Epithelial cell of proximal tubule (primary cell): ENCODE results near the gene SAMD4A. TPM values are rescaled to one million over a fixed set of nuclear protein-coding genes. Genes with fewer than 3 reads are reported as not detected.

Experiments
- DNase-seq: peaks from one replicate; pipeline ENCODE4 v3.0.0-alpha.2; 2011; ENCODE audit warnings: low read depth
- H3K4me3 ChIP-seq: 2 replicates; pipeline ENCODE4 v1.5.1; 2011; ENCODE audit warnings: low read depth, mild to moderate bottlenecking, low read length
- total RNA-seq: library from RNA; depleted of rRNA; stranded (reverse); fragments of >200 nt; gene quantifications from 2 replicates; pipeline ENCODE4 v1.2.3, GENCODE V29; 2015
- TF ChIP-seq, protein P1 (sequence below): conservative IDR thresholded peaks from 2 replicates; pipeline ENCODE4 v1.5.1; 2012; ENCODE audit warnings: low read depth, mild to moderate bottlenecking, low read length

The SAMD4A gene
- total RNA-seq, 1 donor from 2014 or later, result 18.9 TPM

DNA sequence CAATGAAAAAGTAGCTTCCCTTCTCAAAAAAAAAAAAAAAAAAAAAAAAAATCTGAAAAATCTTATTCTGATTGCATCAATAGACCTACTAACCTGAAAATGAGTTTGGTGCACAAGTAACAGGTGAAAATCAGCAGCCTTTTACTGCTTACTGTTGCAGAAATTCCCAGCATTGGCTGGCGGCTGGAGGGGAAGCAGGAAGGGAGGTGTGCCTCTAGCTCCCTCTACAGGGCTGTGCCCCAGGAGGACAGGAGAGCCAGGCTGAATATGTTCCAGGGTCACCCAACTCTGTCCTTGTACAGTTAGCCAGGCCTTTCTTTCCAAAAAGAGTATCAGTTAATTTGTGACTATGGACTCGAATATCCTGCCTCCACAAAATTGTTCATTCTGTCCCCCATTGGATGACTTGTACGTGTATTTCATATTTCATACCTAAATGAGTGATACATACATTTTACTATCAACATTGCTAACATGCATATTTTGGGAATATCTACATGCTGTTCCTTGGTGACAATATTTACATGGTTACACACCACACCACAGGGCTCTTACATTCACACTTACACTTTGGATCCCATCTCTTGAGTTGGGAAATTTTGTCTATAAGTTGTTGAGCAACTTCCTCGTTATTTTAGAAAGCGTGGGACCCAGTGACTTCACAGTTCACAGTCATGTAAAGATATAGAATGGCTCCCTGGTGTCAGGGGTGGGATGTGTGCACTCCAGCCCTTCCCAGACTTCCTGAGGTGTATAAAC is 124.8 kb downstream of the SAMD4A start:
- no peak for DNase-seq
- TF ChIP-seq, protein P1, sequence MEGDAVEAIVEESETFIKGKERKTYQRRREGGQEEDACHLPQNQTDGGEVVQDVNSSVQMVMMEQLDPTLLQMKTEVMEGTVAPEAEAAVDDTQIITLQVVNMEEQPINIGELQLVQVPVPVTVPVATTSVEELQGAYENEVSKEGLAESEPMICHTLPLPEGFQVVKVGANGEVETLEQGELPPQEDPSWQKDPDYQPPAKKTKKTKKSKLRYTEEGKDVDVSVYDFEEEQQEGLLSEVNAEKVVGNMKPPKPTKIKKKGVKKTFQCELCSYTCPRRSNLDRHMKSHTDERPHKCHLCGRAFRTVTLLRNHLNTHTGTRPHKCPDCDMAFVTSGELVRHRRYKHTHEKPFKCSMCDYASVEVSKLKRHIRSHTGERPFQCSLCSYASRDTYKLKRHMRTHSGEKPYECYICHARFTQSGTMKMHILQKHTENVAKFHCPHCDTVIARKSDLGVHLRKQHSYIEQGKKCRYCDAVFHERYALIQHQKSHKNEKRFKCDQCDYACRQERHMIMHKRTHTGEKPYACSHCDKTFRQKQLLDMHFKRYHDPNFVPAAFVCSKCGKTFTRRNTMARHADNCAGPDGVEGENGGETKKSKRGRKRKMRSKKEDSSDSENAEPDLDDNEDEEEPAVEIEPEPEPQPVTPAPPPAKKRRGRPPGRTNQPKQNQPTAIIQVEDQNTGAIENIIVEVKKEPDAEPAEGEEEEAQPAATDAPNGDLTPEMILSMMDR, result peak; percentile 95

DNA sequence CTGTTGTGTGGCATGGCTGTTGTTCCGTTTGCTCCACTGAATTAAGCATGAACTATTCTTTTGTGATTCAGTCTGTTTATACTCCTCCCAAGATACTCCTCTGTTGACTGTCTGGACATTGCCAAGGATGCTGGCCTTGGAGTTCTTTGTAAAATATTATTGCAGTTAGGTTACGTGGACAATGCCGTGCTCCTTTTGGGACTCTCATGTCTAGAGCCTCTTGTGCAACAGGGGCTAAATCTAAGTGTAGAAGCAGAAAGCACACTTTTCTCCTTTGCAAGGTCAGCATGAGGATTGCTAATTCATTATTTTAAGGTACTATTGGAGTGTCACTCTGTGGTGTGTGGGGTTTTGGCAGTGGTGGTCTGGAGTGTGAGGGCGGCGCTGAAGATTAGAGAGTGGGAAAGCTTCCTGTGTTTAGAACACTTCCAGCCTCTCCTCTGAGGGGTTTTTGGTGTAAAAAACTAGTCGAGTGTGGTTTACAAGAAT is 125.4 kb downstream of the SAMD4A start:
- H3K4me3 ChIP-seq, result no peak overlapping the region
- no peak for DNase-seq
- TF ChIP-seq, protein P1, result no peak

More for the DNA sequence above, 124.8 kb downstream of the SAMD4A start:
- H3K4me3 ChIP-seq, result no peak overlapping the region

DNA sequence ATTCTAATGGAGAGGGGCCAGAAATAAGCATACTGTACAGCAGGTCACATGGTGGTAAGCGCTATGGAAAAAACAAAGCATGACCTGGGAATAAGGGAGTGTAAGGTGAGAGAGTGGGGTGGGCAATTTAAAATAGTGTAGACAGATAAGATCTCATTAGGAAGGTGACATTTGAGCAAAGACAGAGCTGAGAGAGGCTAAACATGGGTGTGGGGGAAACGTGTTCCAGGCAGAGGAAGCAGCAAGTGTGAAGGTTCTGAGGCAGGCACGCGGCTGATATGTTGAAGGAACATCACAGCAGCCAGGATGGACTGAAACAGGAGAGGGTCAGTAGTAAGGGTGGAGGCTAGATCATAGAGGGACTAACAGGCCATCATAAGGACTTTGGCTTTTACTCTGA is 126.8 kb downstream of the SAMD4A start:
- H3K4me3 ChIP-seq, result no peak overlapping the region
- no peak for DNase-seq
- TF ChIP-seq, protein P1, result no peak

DNA sequence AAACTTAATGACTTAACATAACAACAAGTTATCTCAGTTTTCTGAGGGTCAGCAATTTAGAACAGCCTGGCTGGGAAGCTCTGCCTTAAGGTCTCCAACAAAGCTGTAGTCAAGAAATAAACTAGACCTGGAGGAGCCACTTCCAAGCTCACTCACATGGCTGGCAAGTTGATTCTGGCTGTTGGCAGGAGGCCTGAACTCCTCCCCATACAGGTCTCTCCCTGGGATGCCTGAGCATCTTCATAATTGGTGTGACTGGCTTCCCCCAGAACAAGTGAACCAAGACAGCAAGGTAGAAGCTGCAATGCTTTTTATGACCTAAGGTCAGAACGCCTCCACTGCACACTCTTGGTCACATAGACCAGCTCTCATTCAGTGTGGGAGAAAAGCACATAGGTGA is 128.3 kb downstream of the SAMD4A start:
- H3K4me3 ChIP-seq, result no peak overlapping the region
- DNase-seq, result no peak
- TF ChIP-seq, protein P1, result no peak

DNA sequence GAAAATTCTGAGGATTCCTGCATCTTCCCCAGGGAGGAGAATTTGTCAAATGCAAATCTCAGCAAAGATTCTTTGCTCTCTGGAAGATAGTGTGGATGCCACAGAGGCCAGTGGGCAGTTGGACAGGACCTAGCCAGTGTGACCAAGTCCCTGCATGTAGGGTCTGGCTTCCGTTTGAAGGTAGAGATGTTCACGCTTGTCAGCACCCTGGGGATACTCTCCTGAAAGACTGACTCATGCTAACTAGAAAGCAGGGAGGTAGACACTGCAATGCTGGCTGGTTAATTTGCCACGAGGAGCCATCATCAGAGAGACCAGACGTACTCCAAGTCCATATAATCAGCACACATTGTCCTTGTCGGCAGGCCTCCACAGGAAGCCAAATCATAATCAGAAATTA is 130.1 kb downstream of the SAMD4A start:
- TF ChIP-seq, protein P1, result no peak
- no peak for DNase-seq
- H3K4me3 ChIP-seq, result no peak overlapping the region

DNA sequence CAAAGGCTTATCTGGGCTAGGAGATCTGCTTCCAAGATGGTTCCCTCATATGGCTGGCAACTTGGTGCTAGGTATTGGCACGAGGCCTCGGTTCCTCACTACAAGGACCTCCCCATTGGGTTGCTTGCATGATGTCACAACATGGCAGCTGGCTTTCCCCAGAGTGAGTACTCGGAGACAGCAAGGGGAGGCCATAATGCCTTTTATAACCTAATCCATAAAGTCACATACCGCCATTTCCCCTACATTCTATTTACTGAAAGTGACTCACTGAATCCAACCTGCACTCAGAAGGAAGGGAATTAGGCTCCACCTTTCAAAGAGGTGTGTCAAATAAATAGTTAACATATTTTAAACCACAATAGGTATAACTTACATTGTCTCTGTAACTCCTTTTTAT is 130.9 kb downstream of the SAMD4A start:
- DNase-seq, result no peak
- H3K4me3 ChIP-seq, result no peak overlapping the region
- TF ChIP-seq, protein P1, result no peak

DNA sequence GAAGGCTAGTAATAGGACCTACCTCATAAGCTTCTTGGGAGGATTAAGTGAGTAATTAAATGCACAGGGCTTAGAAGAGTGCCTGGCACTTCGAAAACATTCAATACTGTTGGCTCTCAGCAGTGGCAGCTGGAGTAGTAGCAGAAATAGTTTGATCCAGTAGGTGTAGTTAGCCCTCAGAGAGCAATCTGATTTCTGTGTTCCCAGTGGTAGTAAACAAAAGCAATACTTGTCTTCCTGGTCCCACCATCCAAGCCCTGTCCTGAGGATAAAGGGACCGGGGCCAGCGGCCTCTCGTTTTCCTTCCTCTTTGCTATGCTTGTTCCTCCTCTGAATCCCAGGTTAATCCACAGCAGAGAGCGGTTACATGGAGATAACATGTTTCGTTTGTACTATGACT is 131.6 kb downstream of the SAMD4A start:
- no peak overlapping the region for H3K4me3 ChIP-seq
- no peak for DNase-seq
- TF ChIP-seq, protein P1, result no peak
